IPS-11a (cell line): ENCODE results near the gene LOXHD1.

Experiments used
- H3K4me3 ChIP-seq: one replicate; pipeline ENCODE4 v1.5.1; 2013; ENCODE audit warnings: low read depth, low read length, control low read depth

The LOXHD1 gene

DNA sequence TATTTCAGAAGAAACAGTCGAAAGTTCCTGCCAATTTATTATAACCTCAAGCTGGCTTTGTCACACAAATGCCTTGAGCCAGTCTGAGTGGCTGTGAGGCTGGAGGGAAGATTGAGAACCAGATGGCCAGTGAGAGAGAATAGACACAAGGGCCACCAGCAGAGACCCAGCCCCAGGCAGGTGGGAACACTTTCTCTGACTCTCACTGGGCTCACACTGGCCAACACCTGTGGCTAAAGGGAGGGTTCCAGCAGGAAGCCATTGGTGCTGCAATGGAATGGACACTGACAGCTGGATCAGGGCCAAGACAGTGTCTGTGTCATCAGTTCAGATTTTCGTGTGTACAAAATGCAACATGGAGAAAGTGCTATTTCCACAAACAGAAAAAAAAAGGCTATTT, 29.9 kb downstream of the LOXHD1 start:
- H3K4me3 ChIP-seq, result no peak overlapping the region

DNA sequence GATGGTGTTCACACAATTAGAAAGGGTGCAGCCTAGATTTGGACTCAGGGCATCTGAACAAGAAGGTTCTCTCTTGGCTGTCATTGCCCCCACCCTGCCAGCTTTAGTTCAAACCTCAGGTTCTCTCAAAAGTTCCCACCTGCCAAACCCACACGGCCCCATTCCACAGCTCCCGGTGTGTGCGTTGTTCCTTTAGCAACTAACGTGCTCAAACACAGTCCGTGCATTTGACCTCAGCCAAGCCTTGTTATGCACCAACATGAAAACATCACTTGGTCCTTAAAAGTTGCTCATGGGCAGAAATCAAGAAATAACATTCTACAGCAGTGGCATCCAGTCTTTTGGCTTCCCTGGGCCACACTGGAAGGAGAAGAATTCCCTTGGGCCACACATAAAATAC, 32.0 kb downstream of the LOXHD1 start:
- no peak overlapping the region for H3K4me3 ChIP-seq

DNA sequence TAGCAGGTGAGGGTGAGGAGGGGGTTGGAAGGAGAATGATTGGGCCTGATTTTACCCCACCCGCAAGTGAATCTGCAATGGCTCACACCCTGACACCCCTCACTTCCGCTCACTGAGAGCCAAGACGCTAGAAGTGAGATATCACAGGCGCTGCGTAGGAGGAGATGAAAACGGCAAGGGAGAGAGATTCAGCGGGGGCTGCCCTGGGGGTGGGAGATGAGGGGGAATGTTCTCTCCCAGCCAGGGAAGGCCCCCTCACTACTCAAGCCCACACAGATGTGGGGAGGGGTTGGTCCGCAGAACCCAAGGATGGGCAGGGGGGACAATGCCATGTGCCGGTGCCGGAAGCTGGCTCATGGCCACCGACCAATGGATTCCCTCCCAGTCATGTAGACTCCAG, 32.9 kb downstream of the LOXHD1 start:
- H3K4me3 ChIP-seq, result no peak overlapping the region

DNA sequence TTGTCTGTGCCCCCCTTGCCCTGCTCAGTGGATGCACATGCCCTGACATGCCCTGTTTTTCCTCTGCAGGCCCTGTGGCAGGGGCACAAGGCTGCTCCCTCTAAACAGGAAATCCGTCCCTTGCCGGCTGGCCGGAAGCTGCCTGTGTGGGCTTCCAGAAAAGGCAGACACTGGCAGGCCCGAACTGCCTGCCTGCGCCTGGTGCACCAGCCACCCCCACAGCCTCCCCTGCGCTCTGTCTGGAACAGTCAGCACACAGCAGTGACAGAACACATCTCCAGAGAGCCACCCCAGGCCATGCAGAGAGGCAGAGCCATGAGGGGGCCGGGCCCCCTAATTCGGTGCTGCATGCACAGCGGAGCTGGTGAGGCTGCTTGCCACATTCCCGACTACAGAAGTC, 33.5 kb downstream of the LOXHD1 start:
- H3K4me3 ChIP-seq, result no peak overlapping the region

DNA sequence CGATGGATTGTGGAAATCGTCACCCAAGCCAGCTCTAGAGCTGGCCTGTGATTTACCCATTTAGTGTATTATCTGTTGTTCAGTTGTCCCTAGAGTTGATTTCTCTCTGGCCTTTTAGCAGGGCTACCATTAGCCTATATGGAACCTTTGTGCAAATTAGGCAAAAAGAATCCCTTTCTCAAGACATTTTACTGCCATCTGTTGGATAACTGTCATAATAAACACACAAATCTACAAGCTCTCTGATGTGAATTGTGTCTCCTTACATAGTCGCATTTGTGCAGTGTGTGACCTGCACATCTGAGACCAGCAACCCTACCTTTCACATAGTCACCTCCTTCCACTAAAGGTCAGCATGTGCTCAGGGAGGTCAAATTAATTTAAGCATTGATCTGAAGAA, 34.0 kb downstream of the LOXHD1 start:
- H3K4me3 ChIP-seq, result no peak overlapping the region

DNA sequence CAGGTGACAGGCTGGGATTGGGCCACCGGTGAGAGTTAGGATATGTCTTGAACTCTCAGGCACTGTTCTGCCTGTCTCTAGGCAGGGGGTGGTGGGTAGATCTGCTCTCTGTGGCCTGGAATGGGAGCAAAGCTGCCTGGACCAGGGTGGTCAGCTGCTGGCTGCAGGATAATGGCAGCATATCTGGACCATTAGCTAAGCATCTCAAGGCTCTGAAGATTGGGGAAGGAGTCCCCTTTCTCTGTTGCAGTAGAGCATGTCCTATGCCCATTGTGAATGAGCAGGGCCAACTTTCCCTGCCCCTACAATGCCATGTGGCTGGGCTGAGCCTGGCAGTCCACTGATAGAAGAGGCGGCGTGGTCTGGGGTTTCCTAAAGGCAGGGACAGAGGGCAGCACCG, 34.6 kb downstream of the LOXHD1 start:
- no peak overlapping the region for H3K4me3 ChIP-seq

DNA sequence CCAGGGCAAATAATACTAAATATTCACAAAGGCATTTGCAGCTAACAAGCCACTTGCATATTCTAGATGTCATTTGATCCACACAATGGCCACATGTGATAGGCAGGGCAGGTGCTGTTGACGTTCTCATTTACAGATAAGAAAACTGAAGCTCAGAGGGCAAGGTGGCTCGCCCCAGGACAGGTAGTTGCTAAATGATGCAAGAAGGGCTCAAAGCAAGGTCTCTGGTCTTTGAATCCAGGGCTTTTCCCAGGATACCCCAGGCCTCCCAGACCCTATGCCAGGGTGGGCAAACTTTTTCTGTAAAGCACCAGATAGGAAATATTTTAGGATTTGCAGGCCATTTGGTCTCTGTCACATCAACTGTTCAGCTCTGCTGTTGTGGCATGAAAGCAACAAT, 35.1 kb downstream of the LOXHD1 start:
- H3K4me3 ChIP-seq, result no peak overlapping the region

DNA sequence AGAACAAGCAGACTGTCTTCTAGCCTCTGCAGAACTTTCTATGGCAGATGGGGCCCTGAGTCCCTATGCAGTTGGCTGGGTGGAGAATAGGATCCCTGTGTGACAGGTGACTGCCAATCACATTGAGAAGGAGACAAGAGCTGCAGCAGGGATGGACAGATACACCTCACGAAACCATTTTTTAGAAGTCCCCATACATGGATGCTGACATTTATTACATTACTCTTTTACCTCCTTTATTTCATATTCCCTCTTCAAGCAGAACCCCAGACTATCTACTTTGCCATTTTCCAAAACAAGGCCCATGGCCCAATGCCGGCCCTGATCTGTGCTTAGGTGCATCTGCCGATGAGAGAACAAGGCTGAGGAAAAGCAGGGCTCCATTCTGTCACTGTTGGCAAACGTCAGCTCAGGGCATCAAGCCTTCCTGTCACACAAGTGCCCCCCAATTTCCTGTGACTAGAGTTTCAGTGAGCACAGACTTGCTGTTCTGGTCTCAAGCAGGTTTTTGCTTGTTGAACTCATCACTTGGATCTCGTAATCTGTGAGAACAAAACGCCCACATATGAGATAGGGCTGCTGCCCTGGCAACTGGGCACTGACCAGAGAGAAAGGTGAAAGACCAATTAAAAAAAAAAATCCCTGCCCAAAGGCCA, 35.8 kb downstream of the LOXHD1 start:
- no peak overlapping the region for H3K4me3 ChIP-seq

DNA sequence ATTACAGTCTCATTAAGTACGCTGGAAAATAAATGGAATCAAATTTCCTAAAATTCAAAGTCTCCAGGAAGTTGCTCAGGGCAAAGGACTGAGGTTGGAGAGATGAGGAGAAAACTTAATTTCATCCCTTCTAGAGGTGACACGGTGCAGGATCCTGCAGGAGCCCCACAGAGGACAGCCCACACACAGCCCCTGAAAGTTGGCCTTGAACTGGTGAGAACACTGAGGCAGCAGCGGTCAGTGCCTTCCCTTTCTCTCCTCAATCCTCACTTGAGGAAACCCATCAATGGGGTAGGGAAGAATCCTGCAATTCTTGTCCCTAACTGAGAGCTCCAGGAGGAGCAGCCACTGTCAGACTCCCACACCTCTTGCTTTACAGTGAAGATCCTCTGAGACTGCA, 37.5 kb downstream of the LOXHD1 start:
- no peak overlapping the region for H3K4me3 ChIP-seq

DNA sequence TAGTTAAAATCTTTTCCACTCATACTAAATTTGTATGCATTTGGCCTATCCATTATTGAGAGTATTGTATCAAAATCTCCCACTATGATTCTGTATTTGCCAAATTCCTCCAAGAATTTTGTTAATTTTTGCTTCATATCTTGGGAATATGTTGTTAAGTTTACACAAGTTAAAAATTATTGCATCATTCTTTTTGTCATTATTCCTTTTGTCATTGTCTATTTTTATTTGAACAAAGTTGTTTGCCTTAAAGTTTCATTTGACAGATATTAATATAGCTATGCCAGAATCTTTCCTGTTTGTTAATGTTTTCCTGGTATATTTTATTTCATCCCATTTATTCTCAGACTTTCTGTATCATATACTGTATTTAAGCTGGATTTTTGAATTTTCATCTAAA, 41.3 kb downstream of the LOXHD1 start:
- H3K4me3 ChIP-seq, result no peak overlapping the region

DNA sequence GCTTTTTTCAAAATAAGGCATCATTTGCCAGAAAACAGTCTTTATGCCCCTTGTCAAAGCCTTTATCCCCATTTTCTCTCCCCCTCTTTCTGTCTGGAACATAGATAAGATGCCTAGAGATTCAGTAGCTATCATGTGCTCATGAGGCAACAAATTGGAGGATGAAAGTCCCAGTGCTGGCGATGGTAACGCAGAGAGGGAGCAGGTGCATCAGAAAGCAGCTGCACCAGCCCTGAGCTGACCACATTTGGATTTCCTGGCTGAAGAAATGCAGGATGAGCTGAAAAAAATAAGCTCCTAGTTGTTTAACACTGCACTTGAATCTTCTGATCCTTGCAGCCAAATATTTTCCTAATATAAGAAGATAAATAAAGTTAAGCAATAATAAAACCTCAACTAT, 48.0 kb downstream of the LOXHD1 start:
- H3K4me3 ChIP-seq, result no peak overlapping the region

DNA sequence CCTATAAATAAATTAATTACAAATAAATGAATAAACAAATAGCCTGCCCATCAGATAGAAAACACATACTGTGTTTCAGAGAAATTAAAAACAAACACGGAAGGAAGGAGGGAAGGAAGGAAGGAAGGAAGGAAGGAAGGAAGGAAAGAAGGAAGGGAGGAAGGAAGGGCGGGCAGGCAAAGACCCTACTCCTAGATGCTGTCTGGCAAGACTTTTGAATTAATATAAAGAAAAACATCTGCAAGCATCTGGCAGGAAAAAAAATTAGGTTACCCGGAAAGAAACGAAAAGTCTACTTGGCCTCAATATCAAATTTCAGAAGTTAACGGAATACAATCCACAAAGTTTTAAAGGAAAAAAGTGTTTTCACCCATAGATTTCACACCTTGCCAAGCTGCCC, 49.1 kb downstream of the LOXHD1 start:
- H3K4me3 ChIP-seq, result no peak overlapping the region

DNA sequence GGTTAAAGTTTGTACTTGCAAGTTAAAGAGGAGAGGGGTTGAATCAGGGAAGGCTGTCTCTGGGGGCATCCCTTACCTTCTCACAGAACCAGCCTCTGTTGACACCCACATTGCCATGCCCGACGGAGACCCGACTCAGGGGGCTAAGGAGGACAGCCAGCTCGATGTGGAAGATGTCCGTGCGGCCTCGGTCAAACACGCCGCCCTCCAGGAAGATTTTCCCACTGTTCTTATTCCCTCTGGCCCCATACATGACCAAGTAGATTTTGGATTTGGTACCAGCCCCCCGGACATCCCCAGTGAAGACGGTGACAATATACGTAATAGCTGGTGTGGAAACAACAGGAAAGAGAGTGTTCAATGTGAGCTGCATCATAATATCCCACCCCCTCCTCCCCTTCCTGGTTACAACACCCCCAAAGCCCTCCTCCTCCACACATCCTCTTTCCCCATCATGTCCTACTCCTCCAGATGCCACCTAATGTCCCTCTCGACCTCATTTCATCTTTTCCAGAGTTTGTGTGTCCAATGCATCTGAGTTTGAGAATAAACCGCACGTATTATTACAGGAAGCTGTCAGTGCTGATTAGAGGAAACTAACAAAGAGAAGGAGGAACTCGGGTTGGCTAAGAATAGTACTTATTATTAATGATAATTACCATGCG, 55.7 kb downstream of the LOXHD1 start:
- no peak overlapping the region for H3K4me3 ChIP-seq

DNA sequence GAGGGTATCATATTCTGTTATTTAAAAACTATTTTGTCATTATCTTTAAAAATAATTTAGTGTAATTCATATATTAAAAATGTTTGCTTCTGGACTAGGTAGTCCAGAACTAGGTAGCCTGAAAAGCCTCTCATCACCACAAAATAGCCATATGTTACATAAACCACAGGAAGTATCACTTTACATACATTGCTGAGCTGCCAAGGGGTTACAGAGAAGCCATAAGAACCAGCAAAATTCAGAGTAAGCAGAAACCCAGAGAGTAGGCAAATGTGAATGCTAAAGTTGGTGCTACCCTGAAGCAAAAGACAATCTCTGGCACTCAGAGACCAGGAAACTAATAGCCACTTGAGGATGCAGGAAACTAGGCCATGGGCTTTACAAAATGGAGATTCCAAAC, 60.9 kb downstream of the LOXHD1 start:
- H3K4me3 ChIP-seq, result no peak overlapping the region

DNA sequence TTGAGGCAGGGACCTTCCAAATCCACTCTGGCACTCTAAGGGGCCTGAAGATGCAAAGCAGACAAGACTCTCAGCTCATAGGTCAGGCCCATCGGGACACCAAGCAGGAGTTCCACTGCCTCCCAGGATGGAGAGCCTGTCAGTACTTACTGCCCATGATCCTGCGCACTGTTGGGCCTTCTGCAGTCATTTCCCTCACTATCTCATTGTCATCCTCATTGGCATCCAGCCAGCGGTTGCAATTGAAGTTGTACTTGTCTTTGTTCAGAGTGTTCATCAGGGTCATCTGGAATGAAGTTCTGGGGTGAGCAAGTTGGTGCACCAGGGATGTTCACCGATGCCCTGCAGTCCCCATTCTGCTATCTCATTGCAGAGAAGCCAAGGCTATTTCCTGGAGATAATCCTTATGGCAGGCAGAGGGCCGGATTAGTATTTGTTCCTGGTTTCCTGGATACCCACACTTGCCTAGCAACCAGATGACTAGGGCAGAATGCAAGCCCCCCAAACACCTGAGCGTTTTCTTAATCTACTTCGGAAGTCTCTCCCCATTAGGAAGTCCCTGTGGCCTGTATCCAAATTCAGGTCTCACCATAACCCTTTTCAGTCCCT, 65.1 kb downstream of the LOXHD1 start:
- no peak overlapping the region for H3K4me3 ChIP-seq

DNA sequence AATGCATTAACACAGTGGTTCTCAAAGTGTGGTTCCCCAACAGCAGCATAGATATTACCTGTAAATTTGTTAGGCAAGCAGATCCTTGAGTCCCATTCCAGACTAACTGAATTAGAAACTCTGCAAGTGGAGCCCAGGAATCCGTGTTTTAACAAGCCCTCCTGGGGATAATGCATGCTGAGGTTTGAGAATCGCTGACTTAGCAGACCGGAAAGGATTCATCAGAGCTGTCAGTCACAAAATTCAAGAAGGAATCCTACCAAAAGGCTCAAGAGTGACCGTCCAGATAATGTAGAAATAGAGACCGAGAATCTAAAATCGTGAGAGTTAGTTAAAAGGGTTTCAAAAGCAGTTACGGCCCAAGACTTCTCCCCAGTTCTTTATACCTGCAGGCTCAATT, 66.9 kb downstream of the LOXHD1 start:
- no peak overlapping the region for H3K4me3 ChIP-seq

DNA sequence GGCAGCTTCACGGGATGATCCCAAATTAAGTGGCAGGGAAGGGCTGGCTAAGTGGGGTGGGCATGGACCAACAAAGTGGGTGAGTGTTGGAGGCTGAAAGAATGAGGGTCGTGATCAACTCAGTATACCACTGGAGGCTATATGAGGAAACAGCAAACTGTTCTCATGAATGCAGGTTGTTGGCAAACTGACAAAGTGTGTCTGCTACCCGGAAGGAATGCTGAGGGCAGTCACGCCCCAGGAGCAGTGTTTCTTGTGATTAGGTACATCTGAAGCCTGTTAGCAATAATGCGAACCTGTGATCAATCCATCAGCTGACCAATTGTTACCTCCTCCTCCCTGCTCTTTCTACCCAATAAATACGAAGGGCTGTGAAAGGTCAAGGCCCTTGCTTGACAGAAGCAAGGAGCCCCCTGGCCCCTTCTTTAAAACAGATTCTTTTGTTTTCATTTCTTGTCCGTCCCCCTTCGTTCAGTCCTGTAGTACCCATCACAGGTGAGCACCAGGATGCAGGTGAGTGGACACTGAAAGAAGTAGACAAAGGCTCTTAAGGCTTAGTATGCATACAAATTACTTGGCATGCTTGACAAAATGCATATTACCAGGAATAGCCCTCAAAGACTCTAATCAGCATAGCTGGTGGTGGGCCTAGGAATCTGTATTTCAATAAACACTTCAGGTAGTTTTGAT, 67.9 kb downstream of the LOXHD1 start:
- H3K4me3 ChIP-seq, result no peak overlapping the region

DNA sequence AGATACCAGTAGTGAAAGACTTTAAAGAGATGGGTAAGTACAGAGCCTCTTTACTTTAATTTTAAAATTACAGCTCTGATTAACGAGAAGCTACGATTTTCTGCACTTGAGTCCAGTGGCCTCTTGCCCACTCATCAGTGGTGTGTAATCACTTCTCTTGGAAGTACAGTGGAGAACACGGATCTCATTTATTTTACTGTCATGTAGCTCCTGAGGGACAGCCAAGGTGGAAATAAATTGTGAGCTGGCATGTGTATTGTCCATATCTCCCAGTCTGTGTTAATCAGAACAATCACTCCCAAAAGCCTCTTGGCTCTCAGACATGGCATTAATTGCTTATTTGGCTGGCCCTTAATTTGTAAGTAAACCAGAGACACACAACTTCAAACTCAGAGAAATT, 69.4 kb downstream of the LOXHD1 start:
- H3K4me3 ChIP-seq, result no peak overlapping the region

DNA sequence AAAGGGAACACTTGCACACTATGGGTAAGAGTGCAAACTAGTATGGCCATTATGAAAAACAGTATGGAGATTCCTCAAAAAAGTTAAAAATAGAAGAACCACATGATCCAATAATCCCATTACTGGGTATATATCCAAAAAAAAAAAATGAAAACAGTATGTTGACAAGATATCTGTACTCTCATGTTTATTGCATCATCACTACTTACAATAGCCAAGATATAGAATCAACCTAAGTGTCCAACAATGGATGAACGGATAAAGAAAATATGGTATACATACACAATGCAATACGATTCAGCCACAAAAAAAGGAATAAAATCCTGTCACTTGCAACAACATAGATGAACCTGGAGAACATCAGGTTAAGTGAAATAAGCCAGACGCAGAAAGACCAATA, 73.3 kb downstream of the LOXHD1 start:
- no peak overlapping the region for H3K4me3 ChIP-seq

DNA sequence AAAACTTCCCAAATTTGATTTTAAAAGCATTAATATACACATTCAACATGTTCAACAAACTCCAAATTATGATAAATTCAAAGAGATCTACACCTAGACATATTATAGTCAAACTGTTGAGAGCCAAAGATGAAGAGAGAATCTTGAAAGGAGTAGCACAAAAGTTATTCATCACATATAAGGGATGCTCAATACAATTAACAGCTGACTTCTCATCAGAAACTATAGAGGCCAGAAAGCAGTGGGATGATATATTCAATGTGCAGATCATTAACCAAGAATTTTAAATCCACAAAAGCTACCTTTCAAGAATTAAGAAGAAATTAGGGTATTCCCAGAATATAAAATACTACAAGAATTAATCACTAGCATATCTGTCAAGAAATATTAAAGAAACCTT, 75.4 kb downstream of the LOXHD1 start:
- H3K4me3 ChIP-seq, result no peak overlapping the region

DNA sequence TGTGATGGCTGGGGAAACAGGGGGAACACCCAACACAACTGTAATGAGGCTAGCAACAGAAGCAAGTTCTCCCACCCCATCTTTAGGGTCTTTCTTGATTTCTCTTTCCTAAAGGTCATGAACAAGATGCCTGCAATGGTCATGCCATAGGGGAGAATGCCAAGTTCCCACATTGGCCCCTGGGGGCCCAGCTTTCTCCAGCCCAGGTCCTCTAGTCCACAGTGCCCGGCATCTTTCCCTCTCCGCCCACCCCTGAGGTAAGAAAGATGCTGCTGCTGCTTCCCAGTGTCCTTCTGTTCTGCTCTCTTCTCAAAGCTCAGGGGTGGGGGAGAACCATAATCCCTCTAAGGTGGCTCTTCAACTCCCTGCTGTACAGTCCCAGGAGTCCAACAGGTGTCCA, 78.0 kb downstream of the LOXHD1 start:
- no peak overlapping the region for H3K4me3 ChIP-seq

DNA sequence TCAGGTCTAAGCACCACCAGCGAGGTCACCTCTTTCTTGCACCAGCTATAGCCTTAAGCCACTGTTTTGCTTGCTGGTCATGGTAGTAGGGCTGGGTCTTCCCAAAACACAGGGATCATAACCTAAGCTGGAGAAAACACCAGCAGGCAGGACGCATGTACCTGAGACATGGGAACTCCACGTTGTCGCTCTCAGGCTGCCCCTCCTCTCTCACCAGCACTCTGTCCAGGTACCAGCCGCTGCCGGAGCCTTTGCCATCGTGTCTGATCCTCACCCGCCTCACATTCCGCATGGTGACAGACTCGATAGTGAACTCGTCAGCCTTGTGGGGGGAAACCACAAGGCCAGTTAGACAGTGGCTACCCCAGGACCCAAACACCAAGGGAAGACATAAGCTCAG, 79.5 kb downstream of the LOXHD1 start:
- H3K4me3 ChIP-seq, result no peak overlapping the region
